ENCODE data around the gene ARL4C.

GRCh38 chr2:234476766-234477165 is 20.1 kb downstream of the ARL4C start:
- TF ChIP-seq CTCF (IDR thresholded peaks at IDR 0.05; ENCODE audit: poor library complexity) (no peak), EZH2 (IDR thresholded peaks at IDR 0.05; ENCODE audit: borderline replicate concordance) (no peak)

Measured in hepatocyte (in vitro differentiated cells).